CD4-positive, alpha-beta T cell treated with Interleukin-4 for 4 hours (primary cell): ENCODE measurements around the gene C1orf35.

Experiments used
- DNase-seq: peaks from one replicate; pipeline ENCODE4 v3.0.0-alpha.2; 2020

Gene C1orf35

GRCh38 chr1:228077565-228078330, 25.4 kb downstream of the C1orf35 start:
- no peak for DNase-seq

- no peak for DNase-seq
Observed at GRCh38 chr1:228076796-228077430, 26.2 kb downstream of the C1orf35 start.

GRCh38 chr1:228075801-228076271, 27.3 kb downstream of the C1orf35 start:
- DNase-seq, result no peak

- no peak for DNase-seq
Observed at GRCh38 chr1:228074954-228075730, 28.0 kb downstream of the C1orf35 start.

- DNase-seq, result no peak
Observed at GRCh38 chr1:228073857-228074545, 29.1 kb downstream of the C1orf35 start.

- DNase-seq, result no peak
Observed at GRCh38 chr1:228073061-228073856, 29.9 kb downstream of the C1orf35 start.

GRCh38 chr1:228072658-228073043, 30.5 kb downstream of the C1orf35 start:
- DNase-seq, result no peak

- DNase-seq, result no peak
Observed at GRCh38 chr1:228071839-228072657, 31.1 kb downstream of the C1orf35 start.

- DNase-seq, result no peak
Observed at GRCh38 chr1:228070851-228071250, 32.3 kb downstream of the C1orf35 start.

- no peak for DNase-seq
Observed at GRCh38 chr1:228070173-228070572, 33.0 kb downstream of the C1orf35 start.

- DNase-seq, result no peak
Observed at GRCh38 chr1:228068359-228068758, 34.8 kb downstream of the C1orf35 start.

GRCh38 chr1:228066891-228067654, 36.1 kb downstream of the C1orf35 start:
- no peak for DNase-seq

- DNase-seq, result no peak
Observed at GRCh38 chr1:228066416-228066815, 36.7 kb downstream of the C1orf35 start.

GRCh38 chr1:228065543-228066347, 37.4 kb downstream of the C1orf35 start:
- no peak for DNase-seq

- no peak for DNase-seq
Observed at GRCh38 chr1:228064741-228065542, 38.2 kb downstream of the C1orf35 start.

- no peak for DNase-seq
Observed at GRCh38 chr1:228064296-228064695, 38.8 kb downstream of the C1orf35 start.

GRCh38 chr1:228063251-228064191, 39.6 kb downstream of the C1orf35 start:
- no peak for DNase-seq
